Measurements from ENCODE around the gene SPR.
"Not testable (repeated sequence)": the region's sequence is repeated elsewhere in the genome, so short reads cannot be mapped to it uniquely, and the experiment has no call there.

SPR gene

DNA sequence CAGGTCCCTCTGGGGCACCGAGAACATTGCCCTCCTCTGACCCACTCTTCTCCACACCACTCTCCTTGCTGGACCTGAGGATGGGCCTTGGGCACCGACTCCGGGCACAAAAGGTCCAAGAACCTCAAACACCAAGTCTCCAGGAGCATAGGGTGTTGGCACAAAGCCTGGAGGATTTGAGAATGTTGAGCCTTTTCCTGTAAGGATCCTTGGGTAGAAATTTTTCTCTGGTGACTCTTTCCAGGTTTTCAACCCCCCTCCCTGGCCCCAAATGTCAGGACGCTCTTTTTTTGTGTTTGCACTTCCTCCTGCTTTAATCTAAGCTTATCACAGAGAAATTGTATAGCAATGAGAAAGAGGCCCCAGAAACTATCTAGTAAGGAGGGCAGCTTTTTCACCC is 9.2 kb downstream of the SPR start:
- H3K4me3 ChIP-seq (ENCODE audit: low read depth, low read length) = no peak overlapping the region
- TF ChIP-seq, protein P1, sequence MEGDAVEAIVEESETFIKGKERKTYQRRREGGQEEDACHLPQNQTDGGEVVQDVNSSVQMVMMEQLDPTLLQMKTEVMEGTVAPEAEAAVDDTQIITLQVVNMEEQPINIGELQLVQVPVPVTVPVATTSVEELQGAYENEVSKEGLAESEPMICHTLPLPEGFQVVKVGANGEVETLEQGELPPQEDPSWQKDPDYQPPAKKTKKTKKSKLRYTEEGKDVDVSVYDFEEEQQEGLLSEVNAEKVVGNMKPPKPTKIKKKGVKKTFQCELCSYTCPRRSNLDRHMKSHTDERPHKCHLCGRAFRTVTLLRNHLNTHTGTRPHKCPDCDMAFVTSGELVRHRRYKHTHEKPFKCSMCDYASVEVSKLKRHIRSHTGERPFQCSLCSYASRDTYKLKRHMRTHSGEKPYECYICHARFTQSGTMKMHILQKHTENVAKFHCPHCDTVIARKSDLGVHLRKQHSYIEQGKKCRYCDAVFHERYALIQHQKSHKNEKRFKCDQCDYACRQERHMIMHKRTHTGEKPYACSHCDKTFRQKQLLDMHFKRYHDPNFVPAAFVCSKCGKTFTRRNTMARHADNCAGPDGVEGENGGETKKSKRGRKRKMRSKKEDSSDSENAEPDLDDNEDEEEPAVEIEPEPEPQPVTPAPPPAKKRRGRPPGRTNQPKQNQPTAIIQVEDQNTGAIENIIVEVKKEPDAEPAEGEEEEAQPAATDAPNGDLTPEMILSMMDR (IDR thresholded peaks at IDR 0.05; ENCODE audit: insufficient read depth, low read length, missing control alignments) = no peak
- DNase-seq (ENCODE audit: low read depth, low spot score) = no peak
- CTCF ChIA-PET = interaction anchor here (0.8 to 11.9 kb wide), 10 partner anchors 9 to 280 kb away, joined by 4 to 502 read pairs (median 43); partner anchors contain the start of genes EMX1 and SPR
- POLR2A ChIA-PET = no interaction called here

DNA sequence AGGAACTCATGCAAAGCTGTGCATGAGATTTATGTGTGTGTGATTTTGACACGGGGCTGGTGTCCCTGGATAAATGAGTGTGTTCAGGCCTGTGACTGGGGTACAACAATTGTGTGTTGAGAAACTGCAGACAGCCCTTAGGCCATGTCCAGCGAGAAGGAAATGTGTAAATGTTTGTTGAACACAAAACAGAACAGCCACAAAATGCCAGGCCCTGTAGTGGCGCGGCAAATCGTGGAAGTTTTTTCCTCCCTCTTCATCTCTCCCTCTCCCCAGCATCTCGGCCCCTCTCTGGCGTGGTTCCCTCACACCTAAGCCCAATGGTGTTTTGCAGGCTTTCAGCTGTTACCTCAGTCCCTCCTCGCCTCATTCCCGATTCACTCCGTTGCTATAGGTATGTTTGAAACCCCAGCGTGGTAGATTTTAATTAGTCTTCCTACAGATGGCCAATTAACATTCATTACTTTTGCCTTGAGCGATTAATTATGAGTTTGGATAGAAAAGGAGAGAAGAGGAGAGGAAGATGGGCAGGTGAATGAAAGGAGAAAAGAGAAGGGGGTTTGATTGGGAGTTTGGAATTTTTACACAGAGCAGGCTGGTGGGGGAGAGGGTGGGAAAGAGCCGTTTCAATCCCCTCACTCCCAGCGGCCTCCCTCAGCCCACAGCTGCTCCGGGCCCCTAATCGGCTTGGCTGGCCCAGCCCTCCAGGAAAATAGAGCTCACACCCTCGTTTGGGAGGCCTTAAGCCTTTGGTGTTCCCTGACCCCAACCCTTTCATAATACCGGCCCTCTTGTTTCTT is 10.8 kb downstream of the SPR start:
- ChIA-PET POLR2A (no interaction called here), CTCF (interaction anchor here (0.7 to 11.9 kb wide), 8 partner anchors 8 to 279 kb away, joined by 3 to 502 read pairs (median 7); partner anchors contain the start of gene SPR)
- no peak overlapping the region for H3K4me3 ChIP-seq (ENCODE audit: low read depth, low read length)
- no peak for DNase-seq (ENCODE audit: low read depth, low spot score)
- TF ChIP-seq, protein P1 (IDR thresholded peaks at IDR 0.05; ENCODE audit: insufficient read depth, low read length, missing control alignments) = no peak

DNA sequence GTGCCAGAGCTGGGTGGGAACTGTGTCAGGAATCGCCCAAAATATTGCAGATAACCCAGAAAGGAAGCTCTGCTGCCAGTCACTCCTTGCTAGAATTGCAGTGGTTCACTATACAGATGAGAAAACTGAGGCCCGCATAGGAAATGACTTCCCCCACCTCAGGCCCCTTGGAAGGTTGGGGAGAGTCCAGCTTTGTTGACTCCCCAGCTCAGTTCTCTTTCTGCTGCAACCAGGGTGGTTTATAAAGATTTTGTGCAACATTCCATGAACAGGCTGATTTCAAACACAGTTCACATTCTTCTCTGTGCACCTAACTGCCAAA is 11.3 kb downstream of the SPR start:
- POLR2A ChIA-PET = no interaction called here
- TF ChIP-seq, protein P1 (IDR thresholded peaks at IDR 0.05; ENCODE audit: insufficient read depth, low read length, missing control alignments) = no peak
- CTCF ChIA-PET = interaction anchor here (0.7 to 11.9 kb wide), 7 partner anchors 9 to 278 kb away, joined by 3 to 502 read pairs (median 11); partner anchors contain the start of gene SPR
- no peak for DNase-seq (ENCODE audit: low read depth, low spot score)
- H3K4me3 ChIP-seq (ENCODE audit: low read depth, low read length) = no peak overlapping the region

DNA sequence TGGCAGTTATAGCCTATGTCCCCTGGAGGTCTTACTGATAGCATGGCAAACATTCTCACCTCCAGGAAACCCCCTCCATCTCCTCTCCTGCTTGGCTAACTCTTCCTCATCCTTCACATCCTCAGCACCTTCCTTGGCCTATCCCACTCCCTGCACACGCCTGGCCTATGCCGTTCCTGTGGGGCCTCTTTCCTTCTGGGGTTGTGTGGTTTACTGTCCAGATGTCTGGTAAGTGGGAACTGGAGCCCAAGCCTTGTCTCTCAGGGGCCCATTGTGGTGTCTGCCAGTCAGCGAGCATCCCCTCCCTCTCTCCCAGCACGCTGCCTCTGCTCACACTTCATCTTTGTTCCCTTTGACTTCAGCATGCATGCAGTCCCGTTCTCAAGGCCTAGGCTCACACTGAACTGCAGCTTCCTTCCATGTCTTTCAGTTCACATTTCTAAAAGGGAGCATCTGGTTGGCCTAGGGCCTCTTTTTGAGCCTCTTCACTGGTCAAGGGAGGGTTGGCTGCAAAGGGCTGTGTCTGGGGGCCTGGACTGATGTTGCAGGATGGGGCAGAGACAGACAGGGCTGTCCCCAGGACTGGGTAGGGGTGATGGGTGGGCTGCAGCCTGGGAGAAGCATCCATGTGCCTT is 13.1 kb downstream of the SPR start:
- CTCF ChIA-PET = interaction anchor here (1.2 to 11.9 kb wide), 4 partner anchors 7 to 76 kb away, joined by 3 to 502 read pairs (median 25); partner anchors contain the start of gene SPR
- TF ChIP-seq, protein P1 (IDR thresholded peaks at IDR 0.05; ENCODE audit: insufficient read depth, low read length, missing control alignments) = no peak
- POLR2A ChIA-PET = no interaction called here
- no peak overlapping the region for H3K4me3 ChIP-seq (ENCODE audit: low read depth, low read length)
- DNase-seq (ENCODE audit: low read depth, low spot score) = no peak

DNA sequence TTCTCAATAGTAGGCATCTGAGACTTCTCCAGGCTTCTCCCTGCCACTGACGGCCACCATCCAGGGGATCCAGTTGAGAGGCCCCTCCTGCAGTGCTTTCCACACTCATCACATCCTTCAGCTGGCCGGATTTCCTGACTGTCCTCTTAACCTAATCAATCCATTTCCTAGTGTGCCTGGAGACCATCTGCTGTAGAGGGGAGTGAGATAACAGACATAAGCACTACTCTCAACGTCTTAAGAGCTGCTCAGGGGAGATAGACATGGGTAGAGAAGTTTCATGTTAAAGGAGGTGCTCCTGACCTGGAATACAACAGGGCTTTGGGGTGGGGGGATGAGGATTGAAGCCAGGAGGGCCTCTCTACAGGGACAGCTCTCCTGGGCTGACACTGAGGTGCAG is 14.2 kb downstream of the SPR start:
- no peak overlapping the region for H3K4me3 ChIP-seq (ENCODE audit: low read depth, low read length)
- POLR2A ChIA-PET = no interaction called here
- TF ChIP-seq, protein P1 (IDR thresholded peaks at IDR 0.05; ENCODE audit: insufficient read depth, low read length, missing control alignments) = no peak
- CTCF ChIA-PET = interaction anchor here (1.2 to 4.5 kb wide), 3 partner anchors 8 to 14 kb away, joined by 3 to 44 read pairs (median 6); partner anchors contain the start of gene SPR
- no peak for DNase-seq (ENCODE audit: low read depth, low spot score)

DNA sequence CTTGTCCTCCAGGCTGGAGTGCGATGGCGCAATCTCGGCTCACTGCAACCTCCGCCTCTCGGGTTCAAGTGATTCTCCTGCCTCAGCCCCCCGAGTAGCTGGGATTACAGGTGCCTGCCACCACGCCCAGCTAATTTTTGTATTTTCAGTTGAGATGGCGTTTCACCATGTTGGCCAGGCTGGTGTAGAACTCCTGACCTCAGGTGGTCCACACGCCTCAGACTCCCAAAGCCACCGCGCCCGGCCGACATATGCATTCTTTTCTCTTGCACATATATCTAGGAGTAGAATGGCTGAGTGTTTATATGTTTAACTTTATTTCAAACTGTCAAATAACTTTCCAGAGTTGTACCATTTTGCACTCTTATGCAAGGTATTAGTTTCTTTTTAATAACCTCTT is 20.2 kb downstream of the SPR start:
- CTCF ChIA-PET = interaction anchor here (2.4 to 2.6 kb wide), 2 partner anchors 14 to 20 kb away, joined by 8 to 18 read pairs; partner anchors contain the start of gene SPR
- POLR2A ChIA-PET; H3K4me3 ChIP-seq (ENCODE audit: low read depth, low read length); DNase-seq (ENCODE audit: low read depth, low spot score): not testable (repeated sequence)

All from AG04449 (cell line).